Right lung (tissue), 10 donors: ENCODE data around the gene RTP2. TPM values are rescaled to one million over a fixed set of nuclear protein-coding genes. Genes with fewer than 3 reads are reported as not detected.

Source experiments
- DNase-seq, 2 donors: peaks; one replicate each; pipeline ENCODE4 v3.0.0-alpha.2; 2013
- long read RNA-seq, 8 donors: transcript quantifications; one replicate each; lab custom pipeline, GENCODE V29; 2026
- polyA plus RNA-seq, 5 donors: library from polyadenylated mRNA; unstranded; fragments of 120-200 nt; gene quantifications; one replicate each; pipeline versions ENCODE4 v1.2.1 to v1.2.3, GENCODE V29; 2013; ENCODE audit warnings: inconsistent platforms in 1 of 5, low replicate concordance in 1 of 5; ENCODE audit not compliant: insufficient read length in 5 of 5, insufficient read depth in 1 of 5

The RTP2 gene, protein sequence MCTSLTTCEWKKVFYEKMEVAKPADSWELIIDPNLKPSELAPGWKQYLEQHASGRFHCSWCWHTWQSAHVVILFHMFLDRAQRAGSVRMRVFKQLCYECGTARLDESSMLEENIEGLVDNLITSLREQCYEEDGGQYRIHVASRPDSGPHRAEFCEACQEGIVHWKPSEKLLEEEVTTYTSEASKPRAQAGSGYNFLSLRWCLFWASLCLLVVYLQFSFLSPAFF
- polyA plus RNA-seq, result not detected
- long read RNA-seq, donor 1, result 0 reads
- long read RNA-seq, donor 2, result 0 reads
- long read RNA-seq, donor 3, result 0 reads
- long read RNA-seq, donor 4, result 0 reads
- long read RNA-seq, donor 5, result 0 reads
- long read RNA-seq, donor 6, result 0 reads
- long read RNA-seq, donor 7, result 0 reads
- long read RNA-seq, donor 8, result 0 reads

GRCh38 chr3:187702507-187703033 lies at the start of gene RTP2:
Gene RTP2, minus strand, starts transcription at chr3:187702557. Its CDS starts 429 bp downstream, at chr3:187702128.
- no peak for DNase-seq

- peak in 1 of 2 donors; percentile 50 for DNase-seq
Measured at GRCh38 chr3:187750513-187751123, 48.3 kb upstream of the RTP2 start.

DNA sequence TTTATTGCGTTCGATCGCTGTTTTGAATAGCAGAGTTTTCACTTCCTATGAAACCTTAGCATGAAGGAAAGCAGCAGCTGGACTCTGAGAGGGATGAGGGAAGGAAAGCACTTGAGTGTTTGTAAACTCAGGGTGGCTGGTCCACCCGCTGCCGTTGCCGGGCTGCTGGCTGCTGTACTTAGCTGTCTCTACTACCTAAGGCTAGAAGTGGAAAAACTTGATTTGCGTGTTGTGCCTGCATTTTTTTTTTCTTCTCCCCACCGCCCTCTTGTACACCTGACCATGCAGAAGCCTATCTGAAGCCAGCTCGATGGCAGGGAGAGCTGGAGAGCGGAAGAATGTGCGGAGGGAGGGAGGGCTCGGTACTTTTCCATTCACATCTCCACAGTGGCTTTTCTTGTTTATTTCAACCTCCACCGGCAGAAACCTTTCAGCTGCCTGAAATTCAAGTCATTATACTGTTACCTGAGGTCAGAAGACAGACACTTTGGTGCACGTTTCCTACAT lies 47.7 kb upstream of the RTP2 start:
- peak; percentile 76 to 78 for DNase-seq

DNA sequence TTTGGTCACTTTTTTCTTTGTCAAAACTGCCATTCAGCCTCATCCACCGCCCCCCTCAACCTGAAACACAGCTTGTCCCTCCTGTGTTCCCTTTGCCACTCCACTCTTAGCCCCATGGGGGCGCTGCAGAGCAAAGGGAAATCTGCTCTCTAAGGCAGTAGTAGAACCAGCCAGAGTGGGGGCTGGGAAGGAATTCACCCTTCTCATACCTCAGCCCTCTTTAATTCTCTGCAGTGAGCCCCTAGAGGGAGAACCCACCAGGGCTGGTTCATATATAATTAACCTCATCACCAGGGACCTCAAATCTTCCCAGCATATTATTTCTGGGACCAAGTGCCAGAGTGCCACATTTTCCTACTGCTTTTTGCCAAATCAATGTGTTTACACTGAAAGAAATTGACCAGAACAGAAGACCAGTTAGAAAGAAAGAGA lies 45.7 kb upstream of the RTP2 start:
- peak; percentile 79 to 88 for DNase-seq

- DNase-seq, result no peak
Measured at GRCh38 chr3:187747506-187747905, 45.1 kb upstream of the RTP2 start.

GRCh38 chr3:187746442-187747281 lies 44.3 kb upstream of the RTP2 start:
- DNase-seq, result peak in 1 of 2 donors; percentile 42

- peak; percentile 38 for DNase-seq
Measured at GRCh38 chr3:187746059-187746441, 43.7 kb upstream of the RTP2 start.

DNA sequence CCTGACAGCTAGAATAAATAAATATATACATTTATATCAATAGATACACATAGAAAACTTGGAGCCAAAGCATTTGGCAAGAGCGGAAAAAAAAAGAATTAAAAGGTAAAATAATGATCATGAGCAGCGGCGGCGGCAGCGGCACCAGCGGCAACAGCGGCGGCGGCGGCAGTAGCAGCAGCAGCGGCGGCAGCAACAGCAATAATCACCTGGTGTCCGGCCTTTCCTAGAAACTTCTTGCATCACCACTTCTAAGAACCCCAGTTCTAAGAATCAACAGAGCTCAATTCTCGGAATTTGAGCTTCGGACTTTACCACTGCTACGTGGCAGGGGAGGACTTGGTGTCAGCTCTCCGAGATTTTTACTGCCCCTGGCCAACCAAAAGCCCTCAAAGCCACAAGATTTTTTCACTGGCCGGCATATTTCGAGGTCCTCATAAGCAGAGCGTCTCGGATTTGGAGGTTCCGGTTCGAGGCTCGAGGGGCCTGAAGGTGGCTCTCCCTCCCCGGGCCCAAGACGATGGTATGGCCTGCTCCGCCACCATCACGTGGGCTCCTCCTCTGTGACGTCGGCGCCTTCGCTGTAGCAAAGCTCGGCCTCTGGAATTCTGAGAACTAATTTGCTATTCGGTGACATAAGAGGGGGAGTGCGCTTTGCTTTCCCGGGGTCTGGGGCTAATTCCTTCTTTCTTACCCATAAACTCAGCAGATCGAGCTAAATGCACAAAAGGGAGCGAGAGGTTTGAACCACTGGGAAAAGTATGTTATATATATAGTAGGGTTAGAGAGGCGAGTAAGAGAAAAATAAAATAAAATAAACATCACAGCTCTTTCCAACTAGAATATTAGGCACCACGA lies 43.1 kb upstream of the RTP2 start, which contains the start of gene BCL6:
Gene BCL6, minus strand, starts transcription at position 268 of the 858 bp plus-strand sequence. CDS start 11,775 bp downstream, outside the sequence.
- peak; percentile 98 for DNase-seq

DNA sequence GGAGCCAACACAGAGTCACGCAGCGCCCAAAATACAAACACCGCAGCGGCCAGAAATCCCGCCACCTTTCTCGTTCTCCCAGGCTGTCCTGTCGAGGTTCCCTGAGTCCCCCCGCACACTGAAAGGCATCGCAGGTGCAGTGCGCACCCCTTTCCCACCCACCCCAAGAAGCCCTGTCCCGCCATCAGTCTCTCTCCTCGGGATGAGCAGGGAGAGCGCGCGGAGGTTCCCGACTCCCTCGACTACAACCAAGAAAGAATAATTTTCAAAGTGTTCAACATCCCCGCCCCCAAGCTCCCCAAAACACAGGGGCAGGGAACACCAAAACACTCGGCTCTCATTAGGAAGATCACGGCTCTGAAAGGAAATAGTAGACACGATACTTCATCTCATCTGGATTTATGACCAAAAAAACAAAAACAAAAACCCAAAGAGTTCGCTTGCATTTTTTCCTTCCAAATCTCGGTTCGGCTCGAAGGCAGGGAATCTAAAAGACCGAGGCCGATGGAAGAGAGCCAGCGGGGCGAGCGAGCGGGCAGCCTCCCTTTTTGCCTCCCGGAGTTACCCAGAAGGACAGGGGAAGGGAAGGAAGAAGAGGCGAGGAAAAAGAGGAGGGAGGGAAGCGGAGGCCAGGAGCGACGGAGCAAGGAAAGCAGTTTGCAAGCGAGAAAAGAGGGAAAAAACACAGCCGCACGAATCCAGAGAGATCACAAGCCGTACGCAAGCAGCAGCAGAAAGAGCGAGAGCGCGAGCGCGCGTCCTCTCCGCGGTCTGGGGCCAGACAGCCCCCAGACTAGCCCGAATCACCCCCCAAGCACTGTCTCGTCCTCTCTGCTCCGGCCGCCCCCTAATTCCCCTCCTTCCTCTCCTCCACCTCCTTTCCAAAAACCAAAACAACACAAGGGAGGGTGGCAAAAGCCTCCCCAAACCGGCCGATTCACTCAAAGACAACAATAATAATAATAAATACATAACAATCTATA lies 42.1 kb upstream of the RTP2 start:
- DNase-seq, result peak; percentile 79 to 81

GRCh38 chr3:187743195-187744141 lies 41.1 kb upstream of the RTP2 start:
- DNase-seq, result peak; percentile 58

DNA sequence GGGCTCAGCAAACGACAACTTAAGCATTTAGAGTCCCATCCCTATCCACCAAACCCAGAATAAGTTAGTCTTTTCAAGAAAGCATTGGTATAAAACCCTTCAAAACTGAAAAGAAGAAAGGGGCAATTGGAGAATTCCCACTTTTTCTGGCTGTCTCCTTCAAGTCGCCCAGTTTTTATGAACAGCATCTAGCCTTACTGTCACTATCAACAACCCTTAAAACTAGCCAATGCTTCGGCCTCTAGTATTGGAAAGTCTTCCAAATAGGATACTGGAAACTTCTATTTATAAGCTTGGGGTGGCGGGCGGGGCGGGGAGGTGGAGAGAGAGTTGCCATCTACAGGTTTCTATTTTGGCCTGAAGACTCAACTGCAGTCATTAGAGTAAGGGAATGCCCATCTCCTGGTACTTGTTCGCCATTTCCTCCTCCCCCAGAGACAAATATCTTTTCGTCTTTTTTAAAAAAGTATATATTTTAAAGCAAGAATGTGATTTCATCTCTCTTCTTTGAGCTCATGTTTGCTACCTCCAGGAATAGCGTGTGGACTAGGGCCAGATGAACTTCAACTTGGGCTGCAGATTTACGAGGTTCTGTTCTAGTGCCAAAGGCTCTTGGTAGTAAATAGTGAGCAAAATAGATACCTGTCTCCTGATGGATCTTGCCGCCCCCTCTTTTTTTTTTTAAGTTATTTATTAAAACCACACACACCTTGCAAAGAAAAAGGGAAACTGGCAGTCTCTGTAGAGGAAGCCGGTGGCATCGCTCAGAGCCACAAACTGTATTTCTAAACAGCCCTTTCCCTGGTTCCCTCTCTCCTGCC lies 40.2 kb upstream of the RTP2 start:
- DNase-seq, result peak in 1 of 2 donors; percentile 15

DNA sequence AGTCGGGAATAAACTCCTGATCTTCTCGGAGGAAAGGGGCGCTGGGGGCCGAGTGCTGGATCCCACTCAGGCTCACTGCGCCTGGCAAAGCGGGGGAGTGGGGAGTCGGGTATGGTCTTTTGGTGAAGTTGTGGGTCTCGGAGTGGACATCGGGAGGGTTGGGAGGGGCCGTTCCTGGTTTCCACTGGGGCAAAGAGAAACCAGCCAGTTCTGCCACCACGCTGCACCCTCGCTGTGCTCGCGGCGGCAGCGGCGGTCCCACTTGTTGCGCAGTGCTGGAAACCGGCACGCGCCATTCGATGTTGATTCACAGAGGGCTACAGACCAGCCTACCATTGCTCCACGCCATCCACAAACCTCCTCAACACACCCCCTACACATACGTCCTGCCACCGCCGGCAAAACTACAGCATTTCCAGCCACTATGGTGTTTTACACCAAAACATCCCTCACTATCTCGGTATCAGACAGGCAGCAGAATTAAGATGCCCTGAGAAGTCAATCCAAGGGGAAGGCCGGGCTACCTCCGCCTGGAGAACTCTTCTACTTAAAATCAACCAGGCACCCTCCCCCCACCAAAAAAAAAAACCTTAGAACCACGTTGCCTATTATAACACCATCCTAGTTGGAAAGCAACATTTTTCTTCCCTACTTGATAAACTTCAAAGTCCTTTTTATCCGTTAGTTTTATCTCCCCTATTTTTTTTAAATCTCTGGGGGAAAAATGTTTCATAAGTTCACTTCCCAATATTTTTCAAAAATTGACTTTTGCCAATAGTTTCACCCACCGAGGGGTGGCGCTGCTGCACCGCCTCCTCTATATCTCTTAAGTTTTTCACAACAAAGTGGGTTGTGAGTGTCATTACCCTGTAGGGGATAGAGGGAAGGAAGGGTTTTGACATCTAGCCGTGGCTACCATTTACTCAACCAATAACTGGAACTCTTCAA lies 39.3 kb upstream of the RTP2 start:
- peak; percentile 58 to 72 for DNase-seq

DNA sequence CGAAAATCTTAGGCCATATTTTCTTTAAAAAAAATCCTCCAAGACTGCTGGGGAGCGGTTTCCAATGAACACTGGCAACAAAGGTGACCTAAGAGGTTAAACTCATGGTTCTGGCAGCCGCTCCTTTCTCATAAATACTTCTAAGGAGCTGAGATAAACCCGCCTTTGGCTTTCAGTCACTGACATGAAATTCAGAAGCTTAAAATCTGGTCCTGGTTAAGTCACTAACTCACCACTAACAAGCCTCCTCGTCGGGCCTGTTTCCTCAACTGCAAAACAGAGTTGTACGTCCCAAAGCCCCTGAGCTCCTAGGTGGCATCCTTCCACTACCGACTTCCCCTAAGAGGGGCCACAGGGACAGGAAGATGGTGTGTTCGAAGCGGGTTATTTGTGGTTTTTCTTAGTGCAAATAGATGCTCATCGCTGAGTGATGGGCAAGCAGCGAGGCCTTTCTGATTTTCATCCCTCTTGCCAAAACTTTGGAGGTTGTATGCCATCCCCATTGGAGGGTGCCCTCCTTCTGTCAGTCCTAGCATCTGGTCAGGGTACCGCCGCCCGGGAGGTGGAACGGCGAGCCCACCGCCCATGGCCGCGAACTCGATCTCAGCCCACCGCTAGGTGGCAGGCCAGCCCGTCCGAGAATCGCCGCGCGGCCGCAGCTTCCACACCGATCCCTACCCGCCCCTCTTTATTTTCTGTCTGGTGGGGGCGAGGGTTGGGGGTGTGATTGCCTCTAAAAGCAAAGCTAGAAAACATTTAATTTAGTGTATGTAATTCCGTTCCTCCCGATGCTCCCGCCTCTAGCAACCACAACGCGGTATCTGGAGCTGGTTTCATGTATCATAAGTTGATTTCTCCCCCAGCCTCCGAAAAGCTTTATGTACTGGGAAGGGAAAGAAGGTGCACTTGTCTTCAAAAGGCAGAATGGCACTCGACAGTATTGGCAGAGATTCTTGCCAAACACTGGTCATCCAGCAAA lies 38.4 kb upstream of the RTP2 start:
- peak; percentile 67 to 70 for DNase-seq

DNA sequence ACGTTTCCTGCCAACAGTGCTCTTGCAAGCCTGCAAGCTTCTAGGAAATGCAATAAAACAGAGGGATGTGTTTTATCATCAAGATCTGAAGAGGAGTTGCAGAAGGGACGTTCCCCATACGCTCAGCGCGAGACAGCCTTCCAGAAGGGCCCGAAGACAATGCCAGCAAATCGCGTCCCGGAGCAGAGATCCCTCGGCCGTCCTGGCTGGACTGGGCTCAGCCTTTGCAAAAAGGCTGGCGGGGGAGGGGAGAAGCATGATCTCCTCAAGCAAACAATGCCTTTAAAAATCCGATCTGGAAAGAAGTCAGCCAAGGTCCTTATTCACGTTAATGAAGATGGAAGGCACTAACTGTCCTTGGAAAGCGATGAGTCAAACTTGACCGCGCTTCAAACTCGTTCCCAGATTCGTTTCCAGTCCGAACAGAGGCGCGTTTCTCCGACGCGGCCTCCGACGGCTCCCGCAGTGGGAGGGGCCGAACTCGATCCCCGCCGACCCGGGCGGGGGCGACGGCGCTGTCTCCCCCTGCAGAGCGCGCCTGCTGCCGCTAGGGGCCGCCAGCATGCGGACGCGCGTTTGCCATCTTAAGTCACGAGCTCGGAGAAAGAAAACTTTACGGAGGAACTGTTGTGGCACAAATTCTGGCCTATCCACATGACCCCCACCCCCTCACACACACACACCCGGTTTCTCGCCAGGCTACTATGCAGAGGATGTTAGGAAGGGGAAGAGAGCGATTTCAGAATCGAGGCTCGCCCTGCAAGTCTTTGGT lies 37.4 kb upstream of the RTP2 start:
- peak; percentile 90 for DNase-seq
